Measurements from ENCODE around the gene KLHL15.
"Not testable (repeated sequence)": the region's sequence is repeated elsewhere in the genome, so short reads cannot be mapped to it uniquely, and the experiment has no call there.

Gene KLHL15

GRCh38 chrX:24014388-24015018 is 12.5 kb downstream of the KLHL15 start:
- no peak for DNase-seq

- no peak for DNase-seq
Observed at GRCh38 chrX:24012266-24012665, 14.7 kb downstream of the KLHL15 start.

GRCh38 chrX:24005867-24006266 is 21.1 kb downstream of the KLHL15 start:
- DNase-seq = no peak

DNA sequence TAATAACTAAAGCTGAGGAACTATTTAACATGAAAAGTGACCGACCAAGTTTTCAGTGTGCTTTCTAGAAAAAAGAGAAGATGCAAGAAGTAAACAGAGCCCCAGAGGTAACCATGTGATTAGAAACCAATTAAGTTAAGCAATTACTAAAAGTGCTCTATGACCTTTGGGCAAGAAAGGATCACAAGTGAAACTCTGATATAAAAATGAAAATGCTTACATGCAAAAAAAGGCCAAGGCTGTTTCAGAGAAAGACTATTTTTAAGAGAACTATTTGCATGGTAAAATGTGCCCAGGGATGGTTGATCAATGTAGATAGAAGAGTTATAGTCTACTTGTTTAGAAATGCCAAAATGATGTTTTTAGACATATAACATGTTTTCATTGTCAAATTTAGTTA is 22.0 kb downstream of the KLHL15 start:
- DNase-seq = no peak

DNA sequence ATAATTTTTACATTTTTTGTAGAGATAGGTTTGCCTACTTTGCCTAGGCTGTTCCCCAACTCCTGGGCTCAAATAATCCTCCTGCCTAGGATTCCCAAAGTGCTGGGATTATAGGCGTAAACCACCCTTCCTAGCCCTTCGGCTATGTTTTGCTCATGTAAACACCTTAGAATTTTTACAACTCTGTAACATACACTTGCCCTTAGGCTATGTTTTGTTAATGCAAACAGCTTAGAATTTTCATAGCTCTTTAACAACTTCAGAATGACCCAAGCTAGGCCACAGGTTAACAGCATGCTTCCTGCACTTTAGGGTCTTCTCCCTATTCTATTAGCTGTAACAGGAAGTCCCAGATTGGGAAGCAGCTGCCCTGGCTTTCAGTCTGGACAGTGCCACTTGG is 24.2 kb downstream of the KLHL15 start:
- DNase-seq = no peak

DNA sequence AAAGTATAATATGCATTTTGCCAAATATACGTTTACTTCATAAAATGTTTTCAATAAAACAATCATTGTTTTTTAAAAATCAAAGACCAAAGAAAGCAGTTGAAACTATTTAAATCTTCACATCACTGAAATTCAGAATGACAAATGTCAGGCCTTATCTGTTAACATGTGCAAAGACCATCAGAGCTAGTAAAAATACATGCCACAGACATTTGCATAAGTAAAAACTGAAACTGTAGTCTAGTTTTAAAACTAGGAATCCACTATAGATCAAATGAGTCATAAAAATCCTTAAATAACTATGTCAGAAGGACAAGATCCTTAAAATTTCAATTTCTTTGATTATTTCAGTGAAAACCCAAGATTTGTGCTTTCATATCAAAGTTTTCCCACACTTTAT is 24.8 kb downstream of the KLHL15 start:
- DNase-seq = no peak

- no peak for DNase-seq
Observed at GRCh38 chrX:23999671-24000070, 27.3 kb downstream of the KLHL15 start.

GRCh38 chrX:23993012-23993633 is 33.9 kb downstream of the KLHL15 start:
- no peak for DNase-seq

GRCh38 chrX:23992431-23992830 is 34.6 kb downstream of the KLHL15 start:
- DNase-seq = no peak

GRCh38 chrX:23990455-23990854 is 36.5 kb downstream of the KLHL15 start:
- DNase-seq = no peak

- no peak for DNase-seq
Observed at GRCh38 chrX:23989689-23990088, 37.3 kb downstream of the KLHL15 start.

- DNase-seq = no peak
Observed at GRCh38 chrX:23982891-23983290, 44.1 kb downstream of the KLHL15 start.

DNA sequence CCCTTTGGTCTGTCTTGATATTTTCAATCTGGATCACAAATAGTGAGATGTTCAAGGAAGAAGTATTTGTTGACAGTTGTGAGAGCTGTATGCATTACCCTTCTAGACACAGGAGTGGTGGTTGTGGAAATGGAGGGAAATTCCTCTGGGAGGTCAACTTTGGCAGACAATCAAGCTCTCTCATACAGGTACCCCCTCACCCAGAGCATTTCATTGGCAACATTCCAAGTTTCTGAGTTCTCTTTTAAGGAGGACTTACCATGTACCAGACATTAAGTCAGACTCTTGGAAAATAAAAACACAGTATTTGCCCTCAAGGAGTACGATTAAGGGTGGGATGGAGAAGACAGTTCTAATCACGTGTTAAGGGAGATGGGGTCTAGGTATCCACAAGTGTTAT is 45.3 kb downstream of the KLHL15 start:
- no peak for DNase-seq

DNA sequence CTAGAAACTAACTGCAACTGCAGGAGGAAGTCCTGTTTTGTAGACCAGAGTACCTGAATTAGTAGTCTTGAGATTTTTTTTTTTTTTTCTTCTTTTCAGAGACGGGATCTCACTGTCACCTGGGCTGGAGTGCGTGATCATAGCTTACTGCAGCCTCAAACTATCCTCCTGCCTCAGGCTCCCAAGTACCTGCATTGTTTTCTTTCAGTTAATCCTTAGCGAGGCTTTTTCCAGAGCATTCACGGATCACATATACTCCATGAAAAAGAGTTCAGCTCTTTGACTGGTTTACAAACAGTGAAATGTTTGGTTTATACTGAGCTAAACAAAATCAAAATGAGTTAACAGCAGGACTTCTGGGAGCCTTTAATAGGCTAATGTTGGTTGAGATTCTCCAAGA is 45.8 kb downstream of the KLHL15 start:
- DNase-seq = no peak

- DNase-seq = no peak
Observed at GRCh38 chrX:23980011-23980441, 47.0 kb downstream of the KLHL15 start.

GRCh38 chrX:23978491-23978890 is 48.5 kb downstream of the KLHL15 start:
- DNase-seq = peak; percentile 33

GRCh38 chrX:23965630-23966029 is 61.4 kb downstream of the KLHL15 start:
- not testable (repeated sequence) for DNase-seq

GRCh38 chrX:23964191-23964590 is 62.8 kb downstream of the KLHL15 start:
- no peak for DNase-seq

- no peak for DNase-seq
Observed at GRCh38 chrX:23959781-23960180, 67.2 kb downstream of the KLHL15 start.

DNA sequence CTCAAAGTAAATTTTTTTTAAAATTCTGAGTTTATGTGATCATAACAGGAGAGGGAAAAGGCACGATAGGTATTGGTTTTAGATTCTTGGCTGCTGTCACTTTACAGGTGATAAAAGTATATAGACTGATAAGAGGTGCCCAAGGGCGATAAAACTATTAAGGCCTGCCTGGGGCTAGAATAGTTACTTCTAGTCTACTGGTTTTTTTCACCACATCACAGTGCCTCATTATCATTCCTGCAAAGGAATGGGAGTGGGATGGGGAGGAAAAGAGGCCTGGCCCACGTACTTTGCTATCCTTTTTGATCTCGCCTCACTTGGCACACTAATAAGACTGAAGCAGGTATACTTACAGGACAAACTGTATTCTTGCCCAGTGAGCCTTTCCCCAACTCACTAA is 72.6 kb downstream of the KLHL15 start:
- DNase-seq = no peak

- no peak for DNase-seq
Observed at GRCh38 chrX:23953908-23954269, 73.1 kb downstream of the KLHL15 start.

GRCh38 chrX:23952984-23953907 is 73.7 kb downstream of the KLHL15 start:
- no peak for DNase-seq

DNA sequence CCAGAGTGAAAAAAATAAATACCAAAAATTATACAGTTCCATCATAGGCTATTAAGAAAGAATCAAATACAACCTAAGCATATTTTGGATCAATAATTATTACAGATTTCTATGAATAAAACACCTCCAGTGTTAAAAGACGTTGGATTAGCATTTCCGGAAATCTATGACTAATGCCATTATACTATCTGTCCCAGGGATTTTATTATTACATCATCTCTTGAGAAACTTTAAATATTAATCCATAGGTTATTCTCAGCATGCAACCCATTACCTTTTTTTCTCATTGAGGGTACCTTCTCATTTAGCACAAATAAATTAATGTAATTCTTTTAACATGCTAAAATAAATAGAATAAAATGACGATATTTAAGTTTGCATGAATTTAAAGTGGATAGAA is 74.6 kb downstream of the KLHL15 start:
- DNase-seq = no peak

DNA sequence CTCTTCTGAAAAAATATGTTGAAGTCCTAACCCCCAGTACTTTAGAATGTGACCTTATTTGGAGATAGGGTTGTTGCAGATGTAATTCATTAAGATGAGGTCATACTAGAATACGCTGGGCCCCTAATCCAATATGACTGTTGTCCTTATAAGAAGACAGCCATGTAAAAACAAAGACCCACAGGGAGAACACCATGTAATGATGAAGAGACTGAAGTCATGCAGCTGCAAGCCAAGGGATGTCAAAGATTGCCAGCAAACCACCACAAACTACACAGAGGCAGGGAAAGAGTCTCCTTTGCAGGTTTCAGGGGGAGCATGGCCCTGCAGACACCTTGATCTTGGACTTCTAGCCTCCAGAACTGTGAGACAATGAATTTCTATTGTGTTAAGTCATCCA is 81.8 kb downstream of the KLHL15 start:
- DNase-seq = no peak

All from fibroblast of upper back skin (primary cell).